Left lung (tissue), 14 donors: Measurements from ENCODE around the gene WASF2. TPM values are rescaled to one million over a fixed set of nuclear protein-coding genes. Genes with fewer than 3 reads are reported as not detected.
"Not testable (repeated sequence)": the region's sequence is repeated elsewhere in the genome, so short reads cannot be mapped to it uniquely, and the experiment has no call there.

Experiments
- ATAC-seq: fragments of 200-7000 bp; cut with Tn5 transposase; one replicate; pipeline ENCODE4 v1.9.1; 2020; ENCODE audit warnings: moderate library complexity
- DNase-seq, 4 donors: peaks; one replicate each; pipeline ENCODE4 v3.0.0-alpha.2; 2013 to 2020
- H3K27ac ChIP-seq, 2 donors: fragments of 200-600 bp; sonication (generic) in 1 of 2; one replicate each; pipeline versions ENCODE4 v1.5.0 to v1.8.0; 2020 to 2021
- H3K27me3 ChIP-seq, 2 donors: fragments of 200-600 bp; sonication (generic) in 1 of 2; one replicate each; pipeline versions ENCODE4 v1.5.0 to v1.8.0; 2020 to 2021
- H3K36me3 ChIP-seq, 2 donors: fragments of 200-600 bp; sonication (generic) in 1 of 2; one replicate each; pipeline versions ENCODE4 v1.5.0 to v1.8.0; 2020 to 2021
- H3K4me1 ChIP-seq, 2 donors: fragments of 200-600 bp; one replicate each; pipeline ENCODE4 v1.8.0; 2021
- H3K4me3 ChIP-seq, 2 donors: fragments of 200-600 bp; sonication (generic) in 1 of 2; one replicate each; pipeline versions ENCODE4 v1.5.0 to v1.8.0; 2020 to 2021; ENCODE audit warnings: mild to moderate bottlenecking in 1 of 2
- H3K9me3 ChIP-seq, 2 donors: fragments of 200-600 bp; sonication (generic) in 1 of 2; one replicate each; pipeline versions ENCODE4 v1.5.0 to v1.8.0; 2020 to 2021
- CTCF ChIP-seq, 2 donors: fragments of 200-600 bp; sonication (generic) in 1 of 2; IDR thresholded peaks; one replicate each; pipeline versions ENCODE4 v1.5.0 to v1.8.0; 2021; ENCODE audit warnings: antibody characterized with exemption in 2 of 2
- intact Hi-C, 2 donors: fragments of 100-400 bp; cut with DNase I; formaldehyde crosslinking; loops; one replicate each; pipeline versions ENCODE4 v1.11.2 to v1.14.2; 2022
- long read RNA-seq, 12 donors: library from polyadenylated mRNA in 2 of 12; unstranded in 2 of 12; transcript quantifications; one replicate each; pipeline ENCODE4 v2.0.0 and lab custom pipeline, GENCODE V29; 2019 to 2026
- polyA plus RNA-seq, 6 donors: library from polyadenylated mRNA; unstranded; fragments of 120-200 nt; gene quantifications; one replicate each; pipeline ENCODE4 v1.2.1, GENCODE V29; 2013; ENCODE audit not compliant: insufficient read length in 6 of 6
- total RNA-seq, 2 donors: library from RNA; stranded (reverse); fragmentation: NEBNext Ultra II Directional; extraction: Animal tissue kit (Norgen Biotek cat#: 25700); gene quantifications; one replicate each; pipeline ENCODE4 v1.2.1, GENCODE V29; 2021
- donor health status: DM: no; HTN: yes; CAD: no.
- donor health status: DM: no; HTN: no; CAD: no.

Gene WASF2
- total RNA-seq (100 to 1,000 TPM; 108 to 138 TPM), polyA plus RNA-seq (100 to 1,000 TPM; 110 to 147 (median 136) TPM)
- long read RNA-seq, donor 1, full-length matches to known transcripts = 25 of 192 reads
- long read RNA-seq, donor 1, partial matches to known transcripts = 167 of 192 reads
- long read RNA-seq, donor 1, other reads (novel, unspliced or antisense) = 0 of 192 reads
- long read RNA-seq, donor 2, full-length matches to known transcripts = 8 of 110 reads
- long read RNA-seq, donor 2, partial matches to known transcripts = 102 of 110 reads
- long read RNA-seq, donor 2, other reads (novel, unspliced or antisense) = 0 of 110 reads
- long read RNA-seq, donor 3, full-length matches to known transcripts = 19 of 33 reads
- long read RNA-seq, donor 3, partial matches to known transcripts = 14 of 33 reads
- long read RNA-seq, donor 3, other reads (novel, unspliced or antisense) = 0 of 33 reads
- long read RNA-seq, donor 4, partial matches to known transcripts = 53 of 68 reads
- long read RNA-seq, donor 4, other reads (novel, unspliced or antisense) = 15 of 68 reads
- long read RNA-seq, donor 5, full-length matches to known transcripts = 10 of 82 reads
- long read RNA-seq, donor 5, partial matches to known transcripts = 72 of 82 reads
- long read RNA-seq, donor 5, other reads (novel, unspliced or antisense) = 0 of 82 reads
- long read RNA-seq, donor 6, full-length matches to known transcripts = 9 of 32 reads
- long read RNA-seq, donor 6, partial matches to known transcripts = 23 of 32 reads
- long read RNA-seq, donor 6, other reads (novel, unspliced or antisense) = 0 of 32 reads
- long read RNA-seq, donor 7, full-length matches to known transcripts = 12 of 21 reads
- long read RNA-seq, donor 7, partial matches to known transcripts = 9 of 21 reads
- long read RNA-seq, donor 7, other reads (novel, unspliced or antisense) = 0 of 21 reads
- long read RNA-seq, donor 8, full-length matches to known transcripts = 24 of 98 reads
- long read RNA-seq, donor 8, partial matches to known transcripts = 74 of 98 reads
- long read RNA-seq, donor 8, other reads (novel, unspliced or antisense) = 0 of 98 reads
- long read RNA-seq, donor 9 = 0 reads
- long read RNA-seq, donor 10, partial matches to known transcripts = 30 of 39 reads
- long read RNA-seq, donor 10, other reads (novel, unspliced or antisense) = 9 of 39 reads
- long read RNA-seq, donor 11, full-length matches to known transcripts = 8 of 34 reads
- long read RNA-seq, donor 11, partial matches to known transcripts = 26 of 34 reads
- long read RNA-seq, donor 11, other reads (novel, unspliced or antisense) = 0 of 34 reads
- long read RNA-seq, donor 12, full-length matches to known transcripts = 14 of 57 reads
- long read RNA-seq, donor 12, partial matches to known transcripts = 43 of 57 reads
- long read RNA-seq, donor 12, other reads (novel, unspliced or antisense) = 0 of 57 reads

DNA sequence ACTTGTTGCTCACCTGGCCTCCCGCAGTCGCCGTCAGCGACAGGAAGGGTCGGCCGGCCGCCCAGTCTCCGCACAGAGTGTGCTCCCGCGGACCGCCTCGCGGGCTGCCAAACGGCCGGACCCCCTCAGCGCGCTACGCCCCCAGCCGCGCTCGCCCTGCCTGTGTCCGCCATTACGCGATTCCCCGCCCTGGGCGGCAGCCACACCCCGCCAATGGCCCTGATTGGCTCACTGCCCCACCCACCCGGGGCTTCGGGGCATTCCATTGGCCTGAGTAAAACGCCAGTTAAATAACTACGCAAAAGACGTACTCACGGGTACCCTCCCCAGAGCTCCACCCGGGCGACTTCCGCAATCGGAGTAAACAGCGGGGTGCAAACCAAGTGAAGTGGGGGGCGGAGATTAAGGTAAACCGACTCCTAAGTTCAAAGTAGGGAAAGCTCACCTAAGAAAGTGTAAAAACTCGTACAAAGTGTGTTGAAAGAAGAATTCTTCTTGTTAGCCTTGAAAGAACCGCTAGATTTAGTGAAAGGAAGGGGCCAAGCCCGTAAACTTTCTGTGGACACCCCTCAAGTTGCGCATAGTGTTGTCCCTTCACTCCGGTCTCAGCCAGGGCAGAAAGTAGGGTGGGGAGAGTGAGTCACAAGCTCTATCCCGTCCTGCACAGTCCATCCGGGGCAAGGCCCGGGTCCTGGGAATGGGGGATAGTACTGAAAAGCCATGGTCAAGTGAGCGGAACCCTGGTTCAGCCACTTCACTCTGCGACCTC lies at the start of gene WASF2:
WASF2 (minus strand) TSS at position 195 of the 769 bp plus-strand sequence. CDS start 61,277 bp downstream, outside the sequence.
- Histone ChIP-seq H3K27me3 (no peaks in the 10 kb centered on the region), H3K4me1 (peaks cover 22 to 57% of the 10 kb centered on the region in 2 donors), H3K4me3 (peak within 1 kb of the TSS; percentile 80 to 99), H3K9me3 (no peaks in the 10 kb centered on the region), H3K36me3 (no peaks in the 10 kb centered on the region), H3K27ac (peak within 1 kb of the TSS; percentile 96 to 100)
- DNase-seq (peak; percentile 97 to 98 (median 98)), ATAC-seq (peak; percentile 94)
- TF ChIP-seq CTCF (IDR thresholded peaks at IDR 0.05) = no peak
- intact Hi-C loops = loop anchor here in 1 of 2 donors (10.0 kb wide), 1 partner anchor 65 kb away; no protein-coding TSS in a partner anchor

DNA sequence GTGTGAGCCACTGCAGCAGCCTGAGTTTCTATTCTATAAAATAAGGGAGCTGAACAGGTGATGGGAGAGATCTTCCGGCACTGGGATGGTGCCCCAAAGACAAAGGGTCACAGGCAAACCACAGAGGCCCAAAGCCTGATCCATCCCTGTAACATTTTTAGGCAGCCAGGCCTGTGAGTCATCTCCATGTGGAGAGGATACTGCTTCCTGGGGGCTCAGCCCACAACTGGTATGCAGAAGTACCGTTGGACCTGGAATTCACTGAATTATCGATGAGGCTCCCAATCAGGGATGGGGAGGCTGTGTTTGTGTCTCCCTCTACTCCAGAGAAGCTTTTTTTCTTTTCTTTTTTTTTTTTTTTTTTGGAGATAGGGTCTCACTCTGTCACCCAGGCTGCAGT lies 48.8 kb upstream of the WASF2 start:
- Histone ChIP-seq H3K27ac (no peak overlapping the region), H3K4me3 (no peak overlapping the region), H3K4me1 (peaks cover 15 to 52% of the 10 kb centered on the region in 2 donors), H3K36me3 (peaks cover 0 to 11% of the 10 kb centered on the region in 2 donors), H3K27me3 (no peaks in the 10 kb centered on the region), H3K9me3 (no peaks in the 10 kb centered on the region)
- no peak for ATAC-seq
- no peak for TF ChIP-seq CTCF (IDR thresholded peaks at IDR 0.05)
- no peak for DNase-seq
- intact Hi-C loops = no loop called here

GRCh38 chr1:27538305-27538676 lies 48.3 kb upstream of the WASF2 start:
- H3K4me3 ChIP-seq, ATAC-seq, DNase-seq, H3K9me3 ChIP-seq, H3K27ac ChIP-seq, H3K27me3 ChIP-seq, intact Hi-C loops: not testable (repeated sequence)
- H3K36me3 ChIP-seq = peaks cover 0 to 16% of the 10 kb centered on the region in 2 donors
- H3K4me1 ChIP-seq = peaks cover 15 to 52% of the 10 kb centered on the region in 2 donors

GRCh38 chr1:27536767-27537166 lies 46.8 kb upstream of the WASF2 start:
- ATAC-seq (peak; percentile 74), DNase-seq (peak in 2 of 4 donors; percentile 72 to 87)
- Histone ChIP-seq H3K9me3 (no peaks in the 10 kb centered on the region), H3K36me3 (peaks cover 0 to 24% of the 10 kb centered on the region in 2 donors), H3K27ac (peak overlapping the region in 1 of 2 donors; percentile 36), H3K4me3 (no peak overlapping the region), H3K27me3 (no peaks in the 10 kb centered on the region), H3K4me1 (peaks cover 10 to 48% of the 10 kb centered on the region in 2 donors)
- TF ChIP-seq CTCF (IDR thresholded peaks at IDR 0.05) = no peak
- intact Hi-C loops = no loop called here
